Natural killer cell (primary cell): ENCODE measurements around the gene SOX10. TPM values are rescaled to one million over a fixed set of nuclear protein-coding genes. Genes with fewer than 3 reads are reported as not detected.

Experiments used
- ATAC-seq, 3 donors: fragments of 150-1000 bp in 2 of 3; fragments of 200-7000 bp in 1 of 3; cut with Tn5 transposase; 1 replicate in 1 of 3; 2 replicates in 2 of 3; pipeline ENCODE4 v1.10.0; 2021; ENCODE audit warnings: mild to moderate bottlenecking in 2 of 3, moderate library complexity in 2 of 3
- DNase-seq, 2 donors: peaks; one replicate each; pipeline versions ENCODE4 v3.0.0 to v3.0.0-alpha.2; 2013 to 2021; ENCODE audit warnings: mixed read lengths in 1 of 2
- H3K27ac ChIP-seq: one replicate; pipeline ENCODE4 v1.5.1; 2013; ENCODE audit warnings: mild to moderate bottlenecking, low read length
- H3K27me3 ChIP-seq: one replicate; pipeline ENCODE4 v1.6.1; 2013; ENCODE audit warnings: low read length; ENCODE audit not compliant: control insufficient read depth, insufficient read depth
- H3K36me3 ChIP-seq: one replicate; pipeline ENCODE4 v1.6.1; 2013; ENCODE audit warnings: low read length; ENCODE audit not compliant: control insufficient read depth, insufficient read depth
- H3K4me1 ChIP-seq: one replicate; pipeline ENCODE4 v1.6.1; 2013; ENCODE audit warnings: low read length; ENCODE audit not compliant: control insufficient read depth, insufficient read depth
- H3K4me3 ChIP-seq: one replicate; pipeline ENCODE4 v1.5.1; 2013; ENCODE audit warnings: low read length
- H3K9me3 ChIP-seq: one replicate; pipeline ENCODE4 v1.6.1; 2013; ENCODE audit warnings: low read length; ENCODE audit not compliant: control insufficient read depth, insufficient read depth
- H3K27ac Mint-ChIP-seq, 2 donors: one replicate each; pipeline ENCODE4 v1.8.0; 2022; ENCODE audit warnings: mild to moderate bottlenecking in 2 of 2, mixed read lengths in 2 of 2, moderate library complexity in 1 of 2
- H3K27me3 Mint-ChIP-seq, 2 donors: one replicate each; pipeline ENCODE4 v1.8.0; 2022; ENCODE audit warnings: low read depth in 2 of 2, mixed read lengths in 2 of 2
- H3K36me3 Mint-ChIP-seq: one replicate; pipeline ENCODE4 v1.8.0; 2022; ENCODE audit warnings: mixed read lengths
- H3K4me1 Mint-ChIP-seq, 2 donors: one replicate each; pipeline ENCODE4 v1.8.0; 2022; ENCODE audit warnings: mixed read lengths in 2 of 2
- H3K4me3 Mint-ChIP-seq: one replicate; pipeline ENCODE4 v1.8.0; 2022; ENCODE audit warnings: mild to moderate bottlenecking, moderate library complexity, mixed read lengths
- H3K9me3 Mint-ChIP-seq, 2 donors: one replicate each; pipeline ENCODE4 v1.8.0; 2022; ENCODE audit warnings: mixed read lengths in 2 of 2
- WGBS: methylation state at CpG from one replicate; pipeline ENCODE4 v1.1.7; 2013; ENCODE audit warnings: missing lambda C conversion rate; ENCODE audit not compliant: insufficient coverage; 5-methylcytosine and 5-hydroxymethylcytosine counted together
- intact Hi-C: fragments of 100-400 bp; cut with micrococcal nuclease; formaldehyde crosslinking; loops from one replicate; pipeline ENCODE4 v1.14.2; 2022
- total RNA-seq, 4 donors: library from RNA; stranded (reverse); fragments of 120-200 nt in 1 of 4; gene quantifications; one replicate each; pipeline versions ENCODE4 v1.2.3 to v1.2.4, GENCODE V29; 2013 to 2022
- TF ChIP-seq, protein P1 (sequence below): fragments of 200-600 bp; IDR thresholded peaks from one replicate; pipeline ENCODE4 v1.8.0; 2022; ENCODE audit warnings: antibody characterized with exemption

SOX10 gene
- total RNA-seq, 3 donors from 2014 or later (not counting 1 experiment from before 2014, with no cell fraction given), result not detected

DNA sequence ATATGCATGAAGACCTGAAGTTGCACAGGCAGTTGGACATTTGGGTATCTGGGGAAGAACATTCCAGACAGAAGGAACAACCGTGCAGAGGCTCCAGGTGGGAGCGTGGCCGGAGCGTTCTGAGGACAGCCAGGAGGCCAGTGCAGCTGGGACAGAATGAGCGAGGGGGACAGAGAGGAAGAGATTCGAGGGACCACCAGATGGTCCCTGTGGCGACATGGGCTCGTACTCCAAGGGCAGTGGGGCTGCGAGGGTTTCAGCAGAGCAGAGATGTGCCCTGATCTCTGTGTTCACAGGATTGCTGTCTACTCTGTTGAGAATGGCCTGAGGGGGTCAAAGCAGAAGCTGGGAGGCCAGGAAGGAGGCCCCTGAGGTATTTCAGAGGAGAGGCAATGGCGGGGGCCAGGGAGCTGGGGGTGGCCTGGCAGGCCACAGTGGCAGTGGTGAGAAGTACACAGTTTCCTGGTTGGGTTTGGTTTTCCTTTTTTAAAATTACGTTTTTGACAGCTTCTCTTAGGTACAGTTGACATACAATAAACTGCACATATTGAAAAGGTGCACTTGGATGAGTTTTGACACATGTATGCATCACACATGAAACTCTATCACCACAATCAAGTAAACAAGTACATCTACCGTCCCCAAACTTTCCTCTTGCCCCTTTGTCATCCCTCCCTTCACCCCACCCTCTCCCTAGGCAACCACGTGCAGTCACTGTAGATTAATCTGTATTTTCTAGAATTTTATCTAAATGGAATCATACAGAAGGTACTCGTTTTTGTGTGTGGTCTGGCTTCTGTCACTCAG, 24.8 kb upstream of the SOX10 start:
- Mint-ChIP-seq H3K4me3 (peak overlapping the region; percentile 78), H3K9me3 (no peaks in the 10 kb centered on the region), H3K4me1 (peaks cover 28 to 29% of the 10 kb centered on the region in 2 donors), H3K36me3 (no peaks in the 10 kb centered on the region), H3K27me3 (no peaks in the 10 kb centered on the region), H3K27ac (peak overlapping the region; percentile 43 to 78)
- H3K27ac ChIP-seq, result peak overlapping the region; percentile 8
- ATAC-seq, result peak; percentile 67 to 90 (median 68)
- intact Hi-C loops, result no loop called here
- DNase-seq, result no peak
- no peak overlapping the region for H3K4me3 ChIP-seq
- H3K9me3 ChIP-seq, result no peaks in the 10 kb centered on the region
- no peaks in the 10 kb centered on the region for H3K36me3 ChIP-seq
- peaks cover 45% of the 10 kb centered on the region for H3K4me1 ChIP-seq
- TF ChIP-seq, protein P1, sequence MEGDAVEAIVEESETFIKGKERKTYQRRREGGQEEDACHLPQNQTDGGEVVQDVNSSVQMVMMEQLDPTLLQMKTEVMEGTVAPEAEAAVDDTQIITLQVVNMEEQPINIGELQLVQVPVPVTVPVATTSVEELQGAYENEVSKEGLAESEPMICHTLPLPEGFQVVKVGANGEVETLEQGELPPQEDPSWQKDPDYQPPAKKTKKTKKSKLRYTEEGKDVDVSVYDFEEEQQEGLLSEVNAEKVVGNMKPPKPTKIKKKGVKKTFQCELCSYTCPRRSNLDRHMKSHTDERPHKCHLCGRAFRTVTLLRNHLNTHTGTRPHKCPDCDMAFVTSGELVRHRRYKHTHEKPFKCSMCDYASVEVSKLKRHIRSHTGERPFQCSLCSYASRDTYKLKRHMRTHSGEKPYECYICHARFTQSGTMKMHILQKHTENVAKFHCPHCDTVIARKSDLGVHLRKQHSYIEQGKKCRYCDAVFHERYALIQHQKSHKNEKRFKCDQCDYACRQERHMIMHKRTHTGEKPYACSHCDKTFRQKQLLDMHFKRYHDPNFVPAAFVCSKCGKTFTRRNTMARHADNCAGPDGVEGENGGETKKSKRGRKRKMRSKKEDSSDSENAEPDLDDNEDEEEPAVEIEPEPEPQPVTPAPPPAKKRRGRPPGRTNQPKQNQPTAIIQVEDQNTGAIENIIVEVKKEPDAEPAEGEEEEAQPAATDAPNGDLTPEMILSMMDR, result no peak
- 42% methylated on average over 13 of the region's 14 CpGs for WGBS
- no peaks in the 10 kb centered on the region for H3K27me3 ChIP-seq

DNA sequence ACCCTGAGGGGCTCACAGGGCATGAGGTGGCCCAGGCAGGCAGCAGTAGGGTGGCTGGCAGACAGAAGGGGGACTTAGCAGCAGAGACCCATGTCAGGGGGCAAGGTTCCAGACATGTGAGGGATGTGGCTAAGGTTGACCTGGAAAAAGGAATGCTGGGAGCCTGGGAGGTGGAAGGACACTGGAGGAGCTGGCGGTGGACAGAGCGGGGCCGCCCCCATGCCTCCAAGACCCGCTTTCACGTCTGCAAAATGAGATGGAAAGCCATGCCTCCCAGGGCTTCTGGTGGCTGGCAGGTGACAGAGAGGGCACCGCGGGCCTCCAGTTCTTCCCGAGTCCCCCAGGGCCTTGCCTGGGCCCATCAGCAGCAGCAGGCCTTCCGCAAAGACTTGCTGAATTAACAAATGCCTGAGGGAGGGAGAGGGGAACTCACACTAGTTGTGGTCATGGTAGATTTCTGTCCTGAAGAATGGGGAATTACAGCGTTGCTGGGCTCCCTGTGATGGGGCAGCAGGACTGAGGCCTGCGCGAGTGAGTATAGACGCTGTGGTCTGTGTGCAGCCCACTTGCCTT, 23.1 kb upstream of the SOX10 start:
- peaks cover 57% of the 10 kb centered on the region for H3K4me1 ChIP-seq
- no peaks in the 10 kb centered on the region for H3K9me3 ChIP-seq
- peaks cover 29 to 37% of the 10 kb centered on the region in 2 donors for H3K4me1 Mint-ChIP-seq
- peak overlapping the region in 1 of 2 donors; percentile 18 for H3K27ac Mint-ChIP-seq
- H3K27me3 ChIP-seq, result no peaks in the 10 kb centered on the region
- no peak overlapping the region for H3K4me3 Mint-ChIP-seq
- WGBS, result 95% methylated on average over 13 of the region's 13 CpGs
- no peak overlapping the region for H3K27ac ChIP-seq
- H3K27me3 Mint-ChIP-seq, result no peaks in the 10 kb centered on the region
- no peaks in the 10 kb centered on the region for H3K36me3 Mint-ChIP-seq
- H3K4me3 ChIP-seq, result no peak overlapping the region
- ATAC-seq, result no peak
- no peaks in the 10 kb centered on the region for H3K36me3 ChIP-seq
- DNase-seq, result no peak
- intact Hi-C loops, result no loop called here
- TF ChIP-seq, protein P1, result no peak
- no peaks in the 10 kb centered on the region for H3K9me3 Mint-ChIP-seq

DNA sequence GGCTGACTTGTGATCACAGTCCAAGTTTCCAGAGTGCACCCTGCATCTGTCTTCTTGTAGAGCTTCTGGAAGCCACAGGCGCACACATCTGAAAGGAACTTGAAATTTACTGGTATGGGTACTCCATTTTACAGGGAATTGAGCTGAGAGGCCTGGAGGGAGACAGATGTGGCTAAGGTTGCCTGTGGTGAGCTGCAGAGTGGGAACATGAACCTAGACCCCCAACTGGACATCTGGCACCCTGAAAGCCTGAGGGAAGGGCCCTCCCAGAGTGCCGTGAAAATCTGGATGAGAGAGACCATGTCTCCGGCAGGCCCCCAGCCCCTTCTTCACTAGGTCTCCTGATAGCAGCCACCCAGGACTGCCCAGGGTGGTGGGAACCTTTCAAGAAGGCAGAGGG, 22.6 kb upstream of the SOX10 start:
- H3K27ac ChIP-seq, result no peak overlapping the region
- TF ChIP-seq, protein P1, result no peak
- Mint-ChIP-seq H3K27me3 (no peaks in the 10 kb centered on the region), H3K27ac (peak overlapping the region in 1 of 2 donors; percentile 18), H3K36me3 (no peaks in the 10 kb centered on the region), H3K4me1 (peaks cover 29 to 37% of the 10 kb centered on the region in 2 donors), H3K9me3 (no peaks in the 10 kb centered on the region), H3K4me3 (no peak overlapping the region)
- DNase-seq (no peak), ATAC-seq (no peak)
- H3K4me1 ChIP-seq, result peaks cover 57% of the 10 kb centered on the region
- H3K36me3 ChIP-seq, result no peaks in the 10 kb centered on the region
- 100% methylated on average over 3 of the region's 3 CpGs for WGBS
- intact Hi-C loops, result no loop called here
- H3K9me3 ChIP-seq, result no peaks in the 10 kb centered on the region
- no peak overlapping the region for H3K4me3 ChIP-seq
- H3K27me3 ChIP-seq, result no peaks in the 10 kb centered on the region
